H1 (cell line): ENCODE measurements around the gene KANSL1. TPM values are rescaled to one million over a fixed set of nuclear protein-coding genes. Genes with fewer than 3 reads are reported as not detected.

Experiments used
- JUND ChIP-seq: IDR thresholded peaks from 2 replicates; pipeline ENCODE4 v1.6.1; 2011; ENCODE audit warnings: mild to moderate bottlenecking, improper control_type of control experiment, low read length
- SIN3A ChIP-seq, 2 experiments: IDR thresholded peaks in 1 of 2; conservative IDR thresholded peaks in 1 of 2; 2 replicates each; pipeline ENCODE4 v1.6.1; 2011 to 2012; ENCODE audit warnings: low read length in 2 of 2, improper control_type of control experiment in 1 of 2, low read depth in 1 of 2, mild to moderate bottlenecking in 1 of 2
- YY1 ChIP-seq: IDR thresholded peaks from 2 replicates; pipeline ENCODE4 v1.6.1; 2011; ENCODE audit warnings: low read depth, mild to moderate bottlenecking, low read length
- polyA plus RNA-seq, 7 experiments: library from polyadenylated mRNA; depleted of rRNA in 3 of 7; stranded (reverse) in 5 of 7; unstranded in 2 of 7; fragments of >200 nt in 5 of 7; fragments of 200-250 nt in 2 of 7; gene quantifications; 1 replicate in 5 of 7; 2 replicates in 1 of 7; 4 replicates in 1 of 7; pipeline versions ENCODE4 v1.2.1 to v1.2.3, GENCODE V29; 2011 to 2013; ENCODE audit warnings: missing spikeins in 2 of 7, mixed read lengths in 2 of 7
- total RNA-seq: library from RNA; stranded (reverse); fragmentation: NEBNext Ultra II Directional; extraction: Animal tissue kit (Norgen Biotek cat#: 25700); gene quantifications from 2 replicates; pipeline ENCODE4 v1.2.1, GENCODE V29; 2021
- TF ChIP-seq, protein P1 (sequence below): IDR thresholded peaks from 2 replicates; pipeline ENCODE4 v1.6.1; 2012; ENCODE audit warnings: low read length, inconsistent platforms

Gene KANSL1
- total and polyA plus RNA-seq, 2 of the 8 experiments (the other 6 are each of a cell fraction or from before 2014, with no cell fraction given) = 34.0 to 128 TPM

DNA sequence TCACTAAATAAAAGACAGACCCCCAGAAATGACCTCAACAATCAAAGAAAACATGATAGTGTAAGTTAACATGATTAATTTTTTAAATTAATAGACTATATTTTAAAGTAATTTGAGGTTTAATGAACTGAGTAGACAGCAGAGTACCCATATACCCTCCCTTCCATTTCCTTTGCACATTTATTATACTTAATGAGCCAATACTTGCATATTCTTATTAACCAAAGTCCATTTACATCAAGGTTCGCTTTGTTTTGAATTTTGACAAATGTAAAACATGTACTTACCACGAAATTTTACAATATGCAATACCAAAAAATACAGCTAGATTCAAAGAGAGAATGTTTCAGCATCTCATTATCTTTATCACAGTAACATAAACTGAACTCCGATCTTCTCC is 72.7 kb downstream of the KANSL1 start (continued):
- TF ChIP-seq, protein P1, sequence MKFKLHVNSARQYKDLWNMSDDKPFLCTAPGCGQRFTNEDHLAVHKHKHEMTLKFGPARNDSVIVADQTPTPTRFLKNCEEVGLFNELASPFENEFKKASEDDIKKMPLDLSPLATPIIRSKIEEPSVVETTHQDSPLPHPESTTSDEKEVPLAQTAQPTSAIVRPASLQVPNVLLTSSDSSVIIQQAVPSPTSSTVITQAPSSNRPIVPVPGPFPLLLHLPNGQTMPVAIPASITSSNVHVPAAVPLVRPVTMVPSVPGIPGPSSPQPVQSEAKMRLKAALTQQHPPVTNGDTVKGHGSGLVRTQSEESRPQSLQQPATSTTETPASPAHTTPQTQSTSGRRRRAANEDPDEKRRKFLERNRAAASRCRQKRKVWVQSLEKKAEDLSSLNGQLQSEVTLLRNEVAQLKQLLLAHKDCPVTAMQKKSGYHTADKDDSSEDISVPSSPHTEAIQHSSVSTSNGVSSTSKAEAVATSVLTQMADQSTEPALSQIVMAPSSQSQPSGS = no peak
- no peak for TF ChIP-seq YY1
- no peak for TF ChIP-seq SIN3A (conservative IDR thresholded peaks at IDR 0.05 in 1 of 2, IDR thresholded peaks at IDR 0.05 in 1 of 2; ENCODE audit: low read depth in 1 of 2, low read length in 2 of 2)
- no peak for TF ChIP-seq JUND
